Measurements from ENCODE around the gene NPDC1.

DNA sequence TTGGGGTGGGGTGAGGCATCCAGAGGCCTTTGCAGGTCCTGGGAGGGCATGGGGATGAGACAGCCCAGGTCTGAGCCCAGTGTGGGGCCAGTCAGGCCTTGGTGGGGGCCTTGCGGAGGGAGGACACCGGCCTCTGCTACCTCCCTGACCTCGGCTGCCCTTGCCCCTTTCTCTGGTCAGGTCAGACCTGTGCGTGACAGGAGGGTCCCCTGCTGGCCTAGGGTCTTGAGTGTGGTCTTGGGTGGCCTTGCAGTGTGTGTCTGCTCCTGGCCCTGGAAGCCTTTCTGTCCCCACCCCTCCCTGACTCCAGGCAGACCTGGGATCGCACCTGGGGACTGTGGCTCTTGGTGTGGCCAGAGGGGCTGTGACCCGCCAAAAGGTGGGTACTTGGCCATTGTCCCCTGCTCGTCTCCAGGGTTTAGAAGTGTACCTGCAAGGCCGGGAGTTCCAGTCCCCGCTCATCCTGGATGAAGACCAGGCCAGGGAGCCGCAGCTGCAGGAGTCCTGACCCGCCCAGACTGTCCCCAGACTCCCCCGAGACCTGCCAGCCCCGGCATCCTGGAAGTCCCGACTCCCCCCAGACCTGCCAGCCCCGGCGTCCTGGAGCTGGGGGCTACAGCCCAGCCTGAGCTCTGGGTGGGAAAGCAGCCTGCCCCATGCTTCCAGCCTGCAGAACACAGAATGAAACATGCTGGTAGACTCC lies 36.4 kb upstream of the NPDC1 start:
- TF ChIP-seq, protein P1, sequence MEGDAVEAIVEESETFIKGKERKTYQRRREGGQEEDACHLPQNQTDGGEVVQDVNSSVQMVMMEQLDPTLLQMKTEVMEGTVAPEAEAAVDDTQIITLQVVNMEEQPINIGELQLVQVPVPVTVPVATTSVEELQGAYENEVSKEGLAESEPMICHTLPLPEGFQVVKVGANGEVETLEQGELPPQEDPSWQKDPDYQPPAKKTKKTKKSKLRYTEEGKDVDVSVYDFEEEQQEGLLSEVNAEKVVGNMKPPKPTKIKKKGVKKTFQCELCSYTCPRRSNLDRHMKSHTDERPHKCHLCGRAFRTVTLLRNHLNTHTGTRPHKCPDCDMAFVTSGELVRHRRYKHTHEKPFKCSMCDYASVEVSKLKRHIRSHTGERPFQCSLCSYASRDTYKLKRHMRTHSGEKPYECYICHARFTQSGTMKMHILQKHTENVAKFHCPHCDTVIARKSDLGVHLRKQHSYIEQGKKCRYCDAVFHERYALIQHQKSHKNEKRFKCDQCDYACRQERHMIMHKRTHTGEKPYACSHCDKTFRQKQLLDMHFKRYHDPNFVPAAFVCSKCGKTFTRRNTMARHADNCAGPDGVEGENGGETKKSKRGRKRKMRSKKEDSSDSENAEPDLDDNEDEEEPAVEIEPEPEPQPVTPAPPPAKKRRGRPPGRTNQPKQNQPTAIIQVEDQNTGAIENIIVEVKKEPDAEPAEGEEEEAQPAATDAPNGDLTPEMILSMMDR (IDR thresholded peaks at IDR 0.05), result no peak
- TF ChIP-seq POLR2A (IDR thresholded peaks at IDR 0.05), result no peak
- no peak for TF ChIP-seq EP300 (IDR thresholded peaks at IDR 0.05; ENCODE audit: low read depth)
- no peak for TF ChIP-seq POLR2AphosphoS5 (IDR thresholded peaks at IDR 0.05)
